IPS-18a (cell line): ENCODE data around the gene TMEM62.

Experiments
- H3K27ac ChIP-seq: one replicate; pipeline ENCODE4 v1.5.1; 2013; ENCODE audit warnings: low read length
- H3K27me3 ChIP-seq: one replicate; pipeline ENCODE4 v1.6.1; 2013; ENCODE audit warnings: mild to moderate bottlenecking, low read length; ENCODE audit not compliant: control insufficient read depth, insufficient read depth
- H3K36me3 ChIP-seq: one replicate; pipeline ENCODE4 v1.6.1; 2013; ENCODE audit warnings: low read depth, low read length; ENCODE audit not compliant: control insufficient read depth
- H3K4me1 ChIP-seq: one replicate; pipeline ENCODE4 v1.6.1; 2013; ENCODE audit warnings: low read depth, low read length; ENCODE audit not compliant: control insufficient read depth
- H3K4me3 ChIP-seq: one replicate; pipeline ENCODE4 v1.5.1; 2013; ENCODE audit warnings: low read length
- H3K9ac ChIP-seq: one replicate; pipeline ENCODE4 v1.6.1; 2013; ENCODE audit warnings: mild to moderate bottlenecking, low read length, moderate library complexity
- H3K9me3 ChIP-seq: one replicate; pipeline ENCODE4 v1.6.1; 2013; ENCODE audit warnings: low read depth, low read length; ENCODE audit not compliant: control insufficient read depth

TMEM62 gene

DNA sequence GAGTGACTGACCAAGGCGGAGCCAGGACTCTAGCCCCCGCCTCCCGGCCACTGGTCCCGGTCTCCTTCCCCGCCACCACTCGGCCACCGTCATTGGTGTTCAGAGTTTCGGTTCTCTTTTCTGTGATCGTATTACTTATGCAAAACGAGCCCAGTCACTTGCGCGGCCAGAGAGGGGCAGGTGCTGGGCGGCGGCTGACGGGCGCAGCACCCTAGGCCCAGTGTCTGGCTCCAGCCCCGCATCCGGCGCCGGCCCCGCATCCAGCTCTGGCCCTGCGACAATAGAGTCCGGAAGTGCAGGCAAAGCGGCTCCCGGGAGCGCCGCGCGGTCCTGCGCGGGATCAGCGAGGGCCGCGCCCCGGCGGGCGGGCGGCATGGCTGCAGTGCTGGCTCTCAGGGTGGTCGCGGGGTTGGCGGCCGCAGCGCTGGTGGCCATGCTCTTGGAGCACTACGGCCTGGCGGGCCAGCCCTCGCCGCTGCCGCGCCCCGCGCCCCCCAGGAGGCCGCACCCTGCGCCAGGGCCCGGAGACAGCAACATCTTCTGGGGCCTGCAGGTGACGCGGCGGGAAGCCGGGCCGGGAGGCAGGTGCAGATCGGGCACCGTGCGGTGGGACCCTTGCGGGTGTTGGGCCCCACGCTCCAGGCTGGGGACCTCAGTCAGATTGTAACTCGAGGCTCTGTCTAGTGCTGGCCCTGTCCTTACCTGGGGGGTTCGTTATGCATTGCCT lies at the start of gene TMEM62:
Gene TMEM62, plus strand, starts transcription at position 157 of the 727 bp plus-strand sequence. Its CDS starts 217 bp downstream, at position 374.
- Histone ChIP-seq H3K4me3 (peak within 1 kb of the TSS; percentile 80), H3K9me3 (no peaks in the 10 kb centered on the region), H3K27me3 (peaks cover 52% of the 10 kb centered on the region), H3K9ac (peak within 1 kb of the TSS; percentile 52), H3K36me3 (no peaks in the 10 kb centered on the region), H3K27ac (no peak within 1 kb of the TSS), H3K4me1 (peaks cover 6% of the 10 kb centered on the region)

DNA sequence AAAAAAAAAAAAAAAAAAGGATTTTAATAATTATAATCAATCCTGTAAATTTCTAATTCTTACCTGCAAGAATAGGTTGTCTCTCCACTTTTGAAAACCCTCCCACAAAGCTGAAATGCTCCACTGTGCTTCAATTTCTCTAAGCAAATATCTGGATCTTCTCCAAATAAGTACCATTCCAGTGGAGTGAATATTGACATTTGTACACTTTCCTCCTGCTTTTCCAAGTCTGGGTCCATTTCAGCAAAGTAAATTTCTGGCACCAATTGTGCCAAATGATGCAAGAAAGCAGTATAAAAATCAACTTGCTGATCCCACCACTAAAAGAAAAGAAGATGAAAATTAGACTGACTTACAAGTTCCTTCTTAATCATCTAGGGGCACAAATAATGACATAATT lies 47.5 kb upstream of the TMEM62 start:
- no peaks in the 10 kb centered on the region for H3K9me3 ChIP-seq
- no peak overlapping the region for H3K27ac ChIP-seq
- no peak overlapping the region for H3K4me3 ChIP-seq
- no peaks in the 10 kb centered on the region for H3K27me3 ChIP-seq
- H3K36me3 ChIP-seq, result peaks cover 17% of the 10 kb centered on the region
- H3K9ac ChIP-seq, result no peak overlapping the region
- peaks cover 3% of the 10 kb centered on the region for H3K4me1 ChIP-seq

DNA sequence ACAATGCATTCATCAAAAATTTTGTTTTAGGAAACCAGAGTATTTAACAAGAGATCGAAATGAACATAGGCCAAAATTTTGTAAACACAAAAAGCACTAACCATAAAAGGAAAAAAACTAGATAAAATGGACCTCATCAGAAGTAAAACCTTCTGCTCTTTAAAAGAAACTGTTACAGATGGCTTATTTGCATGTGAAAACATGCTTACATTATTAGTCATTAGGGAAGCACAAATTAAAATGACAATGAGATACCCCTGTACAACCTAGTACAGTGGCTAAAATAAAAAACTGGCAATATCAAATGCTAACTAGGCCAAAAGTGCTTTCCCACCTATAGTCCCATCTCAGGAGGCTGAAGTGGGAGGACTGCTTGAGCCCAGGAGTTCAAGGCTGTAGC lies 46.8 kb upstream of the TMEM62 start:
- Histone ChIP-seq H3K27me3 (no peaks in the 10 kb centered on the region), H3K4me1 (peaks cover 3% of the 10 kb centered on the region), H3K4me3 (no peak overlapping the region), H3K9ac (no peak overlapping the region), H3K27ac (peak overlapping the region; percentile 15), H3K9me3 (no peaks in the 10 kb centered on the region), H3K36me3 (peaks cover 14% of the 10 kb centered on the region)

DNA sequence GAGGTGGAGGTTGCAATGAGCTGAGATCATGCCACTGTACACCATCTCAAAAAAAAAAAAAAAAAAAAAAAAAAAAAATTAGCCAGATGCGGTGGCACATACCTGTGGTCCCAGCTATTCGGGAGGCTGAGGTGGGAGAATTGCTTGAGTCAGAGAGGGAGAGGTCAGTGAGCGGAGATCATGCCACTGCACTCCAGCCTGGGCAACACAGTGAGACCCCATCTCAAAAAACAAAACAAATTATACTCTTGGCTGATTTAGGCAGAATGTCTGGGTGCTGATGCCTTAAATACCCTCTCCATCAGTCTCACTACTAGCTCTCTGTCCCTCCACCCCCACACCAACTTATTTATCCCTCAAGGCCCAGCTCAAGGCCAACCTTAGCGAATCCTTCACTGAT lies 41.5 kb upstream of the TMEM62 start:
- H3K27ac ChIP-seq, result no peak overlapping the region
- H3K36me3 ChIP-seq, result no peaks in the 10 kb centered on the region
- H3K4me3 ChIP-seq, result no peak overlapping the region
- H3K9me3 ChIP-seq, result no peaks in the 10 kb centered on the region
- H3K4me1 ChIP-seq, result no peaks in the 10 kb centered on the region
- H3K9ac ChIP-seq, result no peak overlapping the region
- no peaks in the 10 kb centered on the region for H3K27me3 ChIP-seq

DNA sequence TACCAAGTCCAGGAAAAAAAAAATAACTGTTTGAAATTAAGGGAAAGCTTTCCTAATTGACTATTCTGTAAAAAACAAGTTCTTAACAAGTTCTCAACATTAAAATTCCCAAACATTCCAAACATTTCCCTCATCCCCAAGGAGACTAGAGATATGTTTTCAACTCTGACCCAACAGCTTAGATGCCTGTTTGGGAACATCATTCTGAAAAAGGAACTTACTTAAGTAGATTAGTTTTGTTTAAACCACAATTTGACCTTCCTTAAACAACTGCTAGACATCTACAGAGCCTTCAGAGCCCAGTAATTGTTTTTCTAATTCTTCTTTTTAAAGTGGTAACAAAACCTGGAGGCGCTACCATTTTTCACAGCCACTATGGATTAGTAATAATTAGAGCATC lies 40.4 kb upstream of the TMEM62 start:
- Histone ChIP-seq H3K36me3 (no peaks in the 10 kb centered on the region), H3K27ac (no peak overlapping the region), H3K4me3 (no peak overlapping the region)

DNA sequence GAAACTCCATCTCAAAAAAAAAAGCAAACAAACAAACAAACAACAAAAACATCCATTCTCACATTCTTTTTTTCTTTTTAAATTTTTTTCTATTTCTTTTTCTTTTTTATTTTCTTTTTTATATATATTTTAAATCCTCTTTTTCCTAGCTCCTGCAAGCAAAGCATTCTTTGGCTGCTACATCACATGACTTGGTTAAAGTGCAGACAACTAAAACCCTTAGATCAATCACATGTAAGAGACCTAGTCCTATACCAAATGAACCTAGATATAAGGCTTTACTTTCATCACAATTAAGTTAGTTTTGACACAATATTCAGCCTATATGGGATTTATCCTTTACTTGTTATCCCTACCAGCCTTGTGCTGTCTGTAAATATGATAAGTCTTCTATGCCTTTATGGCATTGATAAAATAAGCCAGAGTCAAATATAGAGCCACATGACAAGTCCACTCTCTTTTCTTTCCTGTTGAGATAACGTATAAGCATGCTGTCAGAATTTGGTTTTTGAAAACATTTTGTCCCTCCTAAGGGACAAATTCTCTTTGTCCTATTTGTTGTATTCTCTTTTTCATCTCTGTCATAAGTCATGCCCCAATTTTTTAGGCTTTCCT lies 38.9 kb upstream of the TMEM62 start:
- Histone ChIP-seq H3K4me1 (no peaks in the 10 kb centered on the region), H3K9me3 (no peaks in the 10 kb centered on the region), H3K9ac (no peak overlapping the region), H3K4me3 (no peak overlapping the region), H3K36me3 (no peaks in the 10 kb centered on the region), H3K27me3 (no peaks in the 10 kb centered on the region), H3K27ac (no peak overlapping the region)

More for the DNA sequence above, 40.4 kb upstream of the TMEM62 start:
- Histone ChIP-seq H3K9me3 (no peaks in the 10 kb centered on the region), H3K27me3 (no peaks in the 10 kb centered on the region), H3K4me1 (no peaks in the 10 kb centered on the region), H3K9ac (no peak overlapping the region)

DNA sequence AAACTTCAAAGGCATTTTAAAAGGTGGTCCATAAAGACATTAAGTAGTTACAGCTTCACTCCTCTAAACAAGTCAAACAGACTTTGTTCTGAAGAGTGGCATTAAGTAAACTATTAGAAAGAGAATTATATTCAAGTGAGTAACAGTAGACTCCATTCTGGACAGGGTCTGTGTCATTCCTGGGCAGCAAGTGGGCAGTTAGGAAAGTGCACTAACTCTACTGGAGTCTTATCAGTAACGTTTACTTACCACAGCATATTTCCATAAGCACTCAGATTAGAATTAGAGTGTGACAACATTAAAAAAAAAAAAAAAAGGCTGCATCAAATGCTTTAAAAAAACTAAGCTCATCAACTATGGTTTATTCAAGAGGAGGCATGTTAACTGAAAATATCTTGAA lies 38.1 kb upstream of the TMEM62 start:
- no peaks in the 10 kb centered on the region for H3K36me3 ChIP-seq
- no peak overlapping the region for H3K9ac ChIP-seq
- H3K4me3 ChIP-seq, result no peak overlapping the region
- H3K9me3 ChIP-seq, result no peaks in the 10 kb centered on the region
- H3K27me3 ChIP-seq, result no peaks in the 10 kb centered on the region
- H3K27ac ChIP-seq, result no peak overlapping the region
- H3K4me1 ChIP-seq, result no peaks in the 10 kb centered on the region

DNA sequence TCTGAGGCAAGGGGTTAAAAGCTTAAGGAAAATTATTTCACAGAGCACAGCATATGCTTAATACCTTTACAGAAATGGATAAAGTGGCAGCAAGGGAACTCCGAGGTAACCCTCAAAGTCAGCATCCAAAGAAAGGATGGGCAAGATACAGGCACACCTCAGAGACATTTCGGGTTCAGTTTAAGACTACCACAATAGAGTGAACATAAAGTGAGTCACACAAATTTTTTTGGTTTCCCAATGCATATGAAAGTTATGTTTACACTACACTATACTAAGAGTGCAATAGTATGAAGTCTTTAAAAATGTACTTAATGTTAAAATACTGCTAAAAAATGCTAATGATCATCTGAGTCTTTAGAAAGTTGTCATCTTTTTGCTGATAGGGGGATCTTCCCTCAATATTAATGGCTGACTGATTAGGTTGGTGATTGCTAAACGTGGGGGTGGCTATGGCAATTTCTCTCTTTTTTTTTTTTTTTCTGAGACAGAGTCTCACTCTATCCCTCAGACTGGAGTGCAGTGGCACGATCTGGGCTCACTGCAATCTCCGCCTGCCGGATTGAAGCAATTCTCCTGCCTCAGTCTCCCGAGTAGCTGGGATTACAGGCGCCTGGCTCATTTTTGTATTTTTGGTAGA lies 37.6 kb upstream of the TMEM62 start:
- Histone ChIP-seq H3K27ac (no peak overlapping the region), H3K27me3 (no peaks in the 10 kb centered on the region), H3K9me3 (no peaks in the 10 kb centered on the region), H3K36me3 (no peaks in the 10 kb centered on the region), H3K9ac (no peak overlapping the region), H3K4me1 (no peaks in the 10 kb centered on the region), H3K4me3 (no peak overlapping the region)

DNA sequence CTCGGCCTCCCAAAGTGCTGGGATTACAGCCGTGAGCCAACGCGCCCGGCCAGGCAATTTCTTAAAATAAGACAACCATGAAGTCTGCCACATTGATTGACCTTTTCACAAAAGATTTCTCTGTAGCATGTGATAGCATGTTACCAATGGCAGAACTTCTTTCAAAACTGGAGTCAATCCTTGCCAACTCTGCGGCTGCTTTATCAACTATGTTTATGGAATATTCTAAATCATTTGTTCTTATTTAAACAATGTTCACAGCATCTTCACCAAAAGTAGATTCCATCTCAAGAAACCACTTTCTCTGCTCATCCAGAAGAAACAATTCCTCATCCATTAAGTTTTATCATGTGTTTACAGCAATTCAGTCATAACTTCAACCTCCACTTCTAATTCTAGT lies 37.0 kb upstream of the TMEM62 start:
- Histone ChIP-seq H3K27ac (no peak overlapping the region), H3K4me3 (no peak overlapping the region), H3K36me3 (no peaks in the 10 kb centered on the region), H3K4me1 (no peaks in the 10 kb centered on the region), H3K27me3 (no peaks in the 10 kb centered on the region), H3K9ac (no peak overlapping the region), H3K9me3 (no peaks in the 10 kb centered on the region)

DNA sequence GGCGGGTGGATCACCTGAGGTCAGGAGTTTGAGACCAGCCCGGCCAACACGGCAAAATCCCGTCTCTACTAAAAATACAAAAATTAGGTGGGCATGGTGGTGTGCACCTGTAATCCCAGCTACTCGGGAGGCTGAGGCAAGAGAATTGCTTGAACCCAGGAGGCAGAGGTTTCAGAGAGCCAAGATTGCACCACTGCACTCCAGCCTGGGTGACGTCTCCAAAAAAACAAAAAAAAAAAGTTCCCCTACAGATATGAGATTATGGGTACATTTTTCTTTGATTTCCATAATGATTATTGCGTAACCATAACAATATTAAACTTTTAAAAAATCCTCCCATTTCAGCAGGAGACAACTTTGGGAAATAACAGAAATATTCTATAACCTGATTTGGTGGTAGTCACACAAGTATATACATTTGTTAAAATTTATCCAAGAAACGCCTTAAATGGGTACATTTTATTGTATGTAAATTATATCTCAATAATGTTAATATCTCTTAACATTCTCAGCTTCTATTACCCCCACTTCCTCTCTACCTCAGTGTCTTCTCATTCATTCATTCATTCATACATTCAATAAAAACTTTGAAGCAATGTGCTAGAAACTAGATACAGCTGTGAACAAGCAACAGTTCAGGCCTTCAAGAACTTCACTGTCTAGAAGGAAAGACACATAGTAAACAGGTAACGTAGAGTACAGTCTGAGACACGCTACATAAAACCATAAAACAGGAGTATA lies 34.1 kb upstream of the TMEM62 start:
- Histone ChIP-seq H3K4me1 (no peaks in the 10 kb centered on the region), H3K27ac (no peak overlapping the region), H3K4me3 (no peak overlapping the region), H3K36me3 (no peaks in the 10 kb centered on the region), H3K9ac (no peak overlapping the region), H3K27me3 (no peaks in the 10 kb centered on the region), H3K9me3 (no peaks in the 10 kb centered on the region)

DNA sequence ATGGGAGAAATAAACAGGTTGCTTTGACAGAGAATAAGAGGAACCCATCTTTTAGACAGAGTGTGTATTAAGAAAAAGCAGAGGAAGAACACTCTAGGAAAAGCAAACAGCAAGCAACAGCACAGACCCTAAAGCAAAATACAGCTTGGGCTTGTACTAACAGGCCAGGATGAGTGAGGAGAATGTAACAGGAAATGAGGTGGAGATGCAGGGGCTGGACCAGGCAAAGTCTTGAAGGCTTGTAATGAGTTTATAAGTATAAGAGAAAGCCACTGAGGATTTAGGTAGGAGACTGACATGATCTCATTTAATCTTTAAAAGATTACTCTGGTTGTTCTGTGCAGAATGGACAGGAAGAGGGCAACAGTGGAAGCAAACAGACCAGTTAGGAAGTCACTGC lies 32.4 kb upstream of the TMEM62 start:
- no peak overlapping the region for H3K4me3 ChIP-seq
- H3K9ac ChIP-seq, result no peak overlapping the region
- no peak overlapping the region for H3K27ac ChIP-seq
- no peaks in the 10 kb centered on the region for H3K9me3 ChIP-seq
- H3K27me3 ChIP-seq, result no peaks in the 10 kb centered on the region
- H3K4me1 ChIP-seq, result no peaks in the 10 kb centered on the region
- H3K36me3 ChIP-seq, result no peaks in the 10 kb centered on the region
